ENCODE measurements around the gene DKKL1. TPM values are rescaled to one million over a fixed set of nuclear protein-coding genes. Genes with fewer than 3 reads are reported as not detected.
A peak's percentile ranks its signal among the peaks of the same experiment; 100 is the strongest.

DKKL1 gene
- total RNA-seq, 1 donor: 0.18 TPM

GRCh38 chr19:49398931-49399330, 35.3 kb downstream of the DKKL1 start:
- no peak overlapping the region for H3K4me3 ChIP-seq (ENCODE audit: low read depth, low read length)
- DNase-seq (ENCODE audit: low read depth): no peak
- TF ChIP-seq, protein P1, sequence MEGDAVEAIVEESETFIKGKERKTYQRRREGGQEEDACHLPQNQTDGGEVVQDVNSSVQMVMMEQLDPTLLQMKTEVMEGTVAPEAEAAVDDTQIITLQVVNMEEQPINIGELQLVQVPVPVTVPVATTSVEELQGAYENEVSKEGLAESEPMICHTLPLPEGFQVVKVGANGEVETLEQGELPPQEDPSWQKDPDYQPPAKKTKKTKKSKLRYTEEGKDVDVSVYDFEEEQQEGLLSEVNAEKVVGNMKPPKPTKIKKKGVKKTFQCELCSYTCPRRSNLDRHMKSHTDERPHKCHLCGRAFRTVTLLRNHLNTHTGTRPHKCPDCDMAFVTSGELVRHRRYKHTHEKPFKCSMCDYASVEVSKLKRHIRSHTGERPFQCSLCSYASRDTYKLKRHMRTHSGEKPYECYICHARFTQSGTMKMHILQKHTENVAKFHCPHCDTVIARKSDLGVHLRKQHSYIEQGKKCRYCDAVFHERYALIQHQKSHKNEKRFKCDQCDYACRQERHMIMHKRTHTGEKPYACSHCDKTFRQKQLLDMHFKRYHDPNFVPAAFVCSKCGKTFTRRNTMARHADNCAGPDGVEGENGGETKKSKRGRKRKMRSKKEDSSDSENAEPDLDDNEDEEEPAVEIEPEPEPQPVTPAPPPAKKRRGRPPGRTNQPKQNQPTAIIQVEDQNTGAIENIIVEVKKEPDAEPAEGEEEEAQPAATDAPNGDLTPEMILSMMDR (IDR thresholded peaks at IDR 0.05; ENCODE audit: insufficient read depth, low read length): no peak

DNA sequence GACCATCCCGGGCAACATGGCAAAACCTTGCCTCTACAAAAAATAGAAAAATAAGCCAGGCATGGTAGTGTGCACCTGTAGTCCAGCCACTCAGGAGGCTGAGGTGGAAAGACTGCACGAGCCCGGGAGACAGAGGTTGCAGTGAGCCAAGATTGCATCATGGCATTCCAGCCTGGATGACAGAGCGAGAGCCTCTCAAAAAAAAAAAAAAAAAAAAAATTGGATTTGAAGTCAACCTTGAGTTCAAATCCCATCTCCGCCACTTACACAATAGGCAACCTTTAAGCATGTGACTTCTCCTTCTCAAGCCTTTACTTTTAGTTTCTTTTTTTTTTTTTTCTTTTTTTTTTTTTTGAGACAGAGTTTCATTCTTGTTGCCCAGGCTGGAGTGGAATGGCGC, 36.4 kb downstream of the DKKL1 start:
- H3K4me3 ChIP-seq (ENCODE audit: low read depth, low read length): no peak overlapping the region
- TF ChIP-seq, protein P1 (IDR thresholded peaks at IDR 0.05; ENCODE audit: insufficient read depth, low read length): no peak
- peak; percentile 10 for DNase-seq (ENCODE audit: low read depth)

DNA sequence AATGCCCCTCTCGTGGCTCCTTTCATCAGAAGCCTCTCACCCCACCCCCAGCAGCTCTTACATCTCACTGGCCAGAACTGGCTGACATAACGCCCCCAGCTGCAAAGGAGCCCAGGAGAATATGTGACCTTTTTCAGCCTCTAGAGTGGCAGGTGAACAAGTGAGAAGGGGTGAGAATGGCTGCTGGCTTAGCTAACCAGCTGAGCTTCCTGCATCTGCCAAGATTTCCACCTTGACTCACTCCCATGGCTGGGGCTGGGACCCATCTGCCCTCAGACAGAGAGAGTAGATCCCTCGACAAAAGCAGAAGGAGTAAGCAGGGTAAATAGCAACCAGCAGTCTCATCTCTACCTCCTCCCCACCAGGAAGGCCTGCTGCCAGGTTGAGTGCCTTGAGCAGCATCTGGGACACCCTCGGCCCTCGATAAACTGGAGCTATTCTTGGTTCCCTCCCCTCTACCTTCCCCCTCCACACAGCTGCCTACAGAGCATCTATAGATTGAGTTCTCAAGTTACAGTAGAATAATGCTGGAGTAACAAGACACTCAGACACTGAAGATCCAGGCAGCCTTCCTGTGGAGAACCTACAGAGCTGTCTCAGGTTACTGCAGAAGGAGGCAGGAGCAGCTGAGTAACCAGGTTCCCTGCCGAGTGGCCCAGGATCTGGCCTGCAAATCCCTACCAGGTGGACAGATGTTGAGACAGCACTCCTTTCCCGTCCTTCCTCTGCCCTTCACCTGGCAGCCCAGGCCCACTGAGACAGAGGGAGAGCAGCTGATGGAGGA, 39.9 kb downstream of the DKKL1 start:
- no peak for DNase-seq (ENCODE audit: low read depth)
- no peak overlapping the region for H3K4me3 ChIP-seq (ENCODE audit: low read depth, low read length)
- TF ChIP-seq, protein P1 (IDR thresholded peaks at IDR 0.05; ENCODE audit: insufficient read depth, low read length): no peak

DNA sequence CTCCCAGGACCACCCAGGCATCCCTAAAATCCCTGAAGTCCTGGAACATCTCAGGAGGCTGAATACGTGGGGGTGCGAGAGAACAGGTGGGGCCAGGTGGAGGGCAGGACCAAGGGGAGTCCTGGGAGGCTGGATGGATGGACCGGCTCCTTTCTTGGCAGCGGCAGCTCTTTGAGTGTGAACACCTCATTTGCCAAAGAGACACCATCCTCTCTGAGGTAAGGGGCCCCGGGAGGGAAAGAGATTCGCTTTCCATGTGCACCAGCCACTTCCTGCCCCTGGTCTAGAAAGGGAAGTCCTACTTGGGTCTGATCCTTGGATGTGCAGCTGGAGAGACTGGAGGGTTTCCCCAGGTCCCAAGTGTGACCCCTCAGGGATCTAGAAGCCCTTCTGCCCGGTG, 43.4 kb downstream of the DKKL1 start:
- TF ChIP-seq, protein P1 (IDR thresholded peaks at IDR 0.05; ENCODE audit: insufficient read depth, low read length): no peak
- H3K4me3 ChIP-seq (ENCODE audit: low read depth, low read length): no peak overlapping the region
- DNase-seq (ENCODE audit: low read depth): no peak

- DNase-seq (ENCODE audit: low read depth): no peak
- TF ChIP-seq, protein P1 (IDR thresholded peaks at IDR 0.05; ENCODE audit: insufficient read depth, low read length): no peak
- H3K4me3 ChIP-seq (ENCODE audit: low read depth, low read length): no peak overlapping the region
These were observed 43.9 kb downstream of the DKKL1 start for GRCh38 chr19:49407482-49408015.

GRCh38 chr19:49408816-49409440, 45.3 kb downstream of the DKKL1 start:
- TF ChIP-seq, protein P1 (IDR thresholded peaks at IDR 0.05; ENCODE audit: insufficient read depth, low read length): no peak
- H3K4me3 ChIP-seq (ENCODE audit: low read depth, low read length): no peak overlapping the region
- no peak for DNase-seq (ENCODE audit: low read depth)

Data from fibroblast of the aortic adventitia (primary cell).